Neuronal stem cell (in vitro differentiated cells): Measurements from ENCODE around the gene DNPEP.

Experiments
- DNase-seq: peaks from one replicate; pipeline ENCODE4 v3.0.0-alpha.2; 2013; ENCODE audit warnings: low spot score
- H2AFZ ChIP-seq: one replicate; pipeline ENCODE4 v1.6.1; 2013; ENCODE audit warnings: mild to moderate bottlenecking, low read length, inconsistent platforms
- H2AK5ac ChIP-seq: 2 replicates; pipeline ENCODE4 v1.6.1; 2013; ENCODE audit warnings: low read depth, mild to moderate bottlenecking, inconsistent platforms, low read length, moderate library complexity, mixed read lengths
- H2BK120ac ChIP-seq: 2 replicates; pipeline ENCODE4 v1.6.1; 2013; ENCODE audit warnings: low read depth, mild to moderate bottlenecking, inconsistent platforms, low read length, moderate library complexity, mixed read lengths
- H2BK12ac ChIP-seq: one replicate; pipeline ENCODE4 v1.6.1; 2013; ENCODE audit warnings: low read length, inconsistent platforms
- H2BK15ac ChIP-seq: 2 replicates; pipeline ENCODE4 v1.6.1; 2013; ENCODE audit warnings: mild to moderate bottlenecking, low read length, inconsistent platforms, mixed read lengths
- H2BK5ac ChIP-seq: one replicate; pipeline ENCODE4 v1.6.1; 2013; ENCODE audit warnings: inconsistent platforms, mild to moderate bottlenecking, low read length, moderate library complexity
- H3K14ac ChIP-seq: one replicate; pipeline ENCODE4 v1.6.1; 2013; ENCODE audit warnings: low read length, inconsistent platforms
- H3K18ac ChIP-seq: 2 replicates; pipeline ENCODE4 v1.6.1; 2013; ENCODE audit warnings: low read length, inconsistent platforms
- H3K23ac ChIP-seq: 2 replicates; pipeline ENCODE4 v1.6.1; 2013; ENCODE audit warnings: low read depth, mild to moderate bottlenecking, mixed read lengths, low read length, inconsistent platforms; ENCODE audit not compliant: poor library complexity
- H3K27ac ChIP-seq: replicated peaks from 3 replicates; pipeline ENCODE4 v1.5.1; 2013; ENCODE audit warnings: low read length, inconsistent platforms
- H3K27me3 ChIP-seq, 3 experiments: 2 replicates each; pipeline ENCODE4 v1.6.1; 2013; ENCODE audit warnings: low read length in 3 of 3, mild to moderate bottlenecking in 2 of 3, inconsistent platforms in 1 of 3, low read depth in 1 of 3, mixed read lengths in 1 of 3, moderate library complexity in 1 of 3; ENCODE audit not compliant: control insufficient read depth in 3 of 3, insufficient read depth in 3 of 3
- H3K36me3 ChIP-seq, 2 donors: replicated peaks in 1 of 2; 2 replicates each; pipeline ENCODE4 v1.6.1; 2013; ENCODE audit warnings: low read length in 2 of 2; ENCODE audit not compliant: control insufficient read depth in 2 of 2, insufficient read depth in 2 of 2
- H3K4ac ChIP-seq: 2 replicates; pipeline ENCODE4 v1.6.1; 2013; ENCODE audit warnings: inconsistent platforms, mild to moderate bottlenecking, low read length, moderate library complexity
- H3K4me1 ChIP-seq, 2 donors: 1 replicate in 1 of 2; 2 replicates in 1 of 2; pipeline ENCODE4 v1.6.1; 2013; ENCODE audit warnings: low read length in 2 of 2, low read depth in 1 of 2; ENCODE audit not compliant: control insufficient read depth in 2 of 2, insufficient read depth in 1 of 2
- H3K4me2 ChIP-seq: one replicate; pipeline ENCODE4 v1.6.1; 2013; ENCODE audit warnings: mild to moderate bottlenecking, low read length, inconsistent platforms; ENCODE audit not compliant: insufficient read depth, poor library complexity, severe bottlenecking
- H3K4me3 ChIP-seq, 2 donors: 2 replicates each; pipeline ENCODE4 v1.5.1; 2013; ENCODE audit warnings: low read length in 2 of 2, mild to moderate bottlenecking in 2 of 2, inconsistent platforms in 1 of 2, moderate library complexity in 1 of 2
- H3K79me1 ChIP-seq: one replicate; pipeline ENCODE4 v1.6.1; 2013; ENCODE audit warnings: low read depth, mild to moderate bottlenecking, inconsistent platforms, low read length, moderate library complexity
- H3K9ac ChIP-seq: one replicate; pipeline ENCODE4 v1.6.1; 2013; ENCODE audit warnings: mild to moderate bottlenecking, low read depth, low read length, inconsistent platforms; ENCODE audit not compliant: poor library complexity
- H3K9me3 ChIP-seq, 2 donors: replicated peaks in 1 of 2; 2 replicates each; pipeline versions ENCODE3 to v1.6.1; 2013; ENCODE audit warnings: low read length in 2 of 2, mild to moderate bottlenecking in 2 of 2, inconsistent platforms in 1 of 2, low read depth in 1 of 2, mixed read lengths in 1 of 2, moderate library complexity in 1 of 2; ENCODE audit not compliant: control insufficient read depth in 2 of 2, insufficient read depth in 1 of 2
- H4K8ac ChIP-seq: one replicate; pipeline ENCODE4 v1.6.1; 2013; ENCODE audit warnings: low read depth, mild to moderate bottlenecking, inconsistent platforms, low read length, moderate library complexity
- H4K91ac ChIP-seq: one replicate; pipeline ENCODE4 v1.6.1; 2013; ENCODE audit warnings: low read length, low read depth, mild to moderate bottlenecking, inconsistent platforms; ENCODE audit not compliant: poor library complexity
- WGBS, 2 donors: extraction: QIAGEN DNeasy Blood & Tissue Kit; methylation state at CpG; one replicate each; pipeline ENCODE4 v1.1.7; 2013; ENCODE audit warnings: missing lambda C conversion rate in 2 of 2, mixed read lengths in 1 of 2; ENCODE audit not compliant: insufficient read length in 2 of 2, insufficient replicate concordance in 1 of 2; ENCODE audit errors: extremely low coverage in 2 of 2; 5-methylcytosine and 5-hydroxymethylcytosine counted together

Gene DNPEP

GRCh38 chr2:219388121-219388906 lies 602 bp upstream of the DNPEP start:
- H2AFZ ChIP-seq, result peak overlapping the region; percentile 95
- peak overlapping the region; percentile 66 for H3K18ac ChIP-seq
- H4K91ac ChIP-seq, result no peak overlapping the region
- no peak overlapping the region for H2BK15ac ChIP-seq
- H3K23ac ChIP-seq, result peak overlapping the region; percentile 45
- no peak overlapping the region for H2BK12ac ChIP-seq
- H3K9ac ChIP-seq, result no peak overlapping the region
- H3K14ac ChIP-seq, result no peak overlapping the region
- DNase-seq, result peak; percentile 91
- no peaks in the 10 kb centered on the region for H3K9me3 ChIP-seq
- H3K4me1 ChIP-seq, result peaks cover 5 to 8% of the 10 kb centered on the region in 2 donors
- peak overlapping the region; percentile 69 for H3K4me2 ChIP-seq
- no peak overlapping the region for H3K4ac ChIP-seq
- no CpG with 5 or more reads among the region's 78 CpGs for WGBS, 2 donors
- no peaks in the 10 kb centered on the region for H3K79me1 ChIP-seq
- H3K27me3 ChIP-seq, result no peaks in the 10 kb centered on the region
- no peak overlapping the region for H2AK5ac ChIP-seq
- H2BK5ac ChIP-seq, result no peak overlapping the region
- H3K4me3 ChIP-seq, result peak overlapping the region; percentile 41 to 84
- H2BK120ac ChIP-seq, result no peak overlapping the region
- H4K8ac ChIP-seq, result no peak overlapping the region
- peak overlapping the region; percentile 17 for H3K27ac ChIP-seq
- H3K36me3 ChIP-seq, result peaks cover 12 to 30% of the 10 kb centered on the region in 2 donors

- no peak overlapping the region for H3K27ac ChIP-seq
- H2BK120ac ChIP-seq, result no peak overlapping the region
- H2BK12ac ChIP-seq, result no peak overlapping the region
These were observed 1.0 kb downstream of the DNPEP start for GRCh38 chr2:219386532-219387280.

DNA sequence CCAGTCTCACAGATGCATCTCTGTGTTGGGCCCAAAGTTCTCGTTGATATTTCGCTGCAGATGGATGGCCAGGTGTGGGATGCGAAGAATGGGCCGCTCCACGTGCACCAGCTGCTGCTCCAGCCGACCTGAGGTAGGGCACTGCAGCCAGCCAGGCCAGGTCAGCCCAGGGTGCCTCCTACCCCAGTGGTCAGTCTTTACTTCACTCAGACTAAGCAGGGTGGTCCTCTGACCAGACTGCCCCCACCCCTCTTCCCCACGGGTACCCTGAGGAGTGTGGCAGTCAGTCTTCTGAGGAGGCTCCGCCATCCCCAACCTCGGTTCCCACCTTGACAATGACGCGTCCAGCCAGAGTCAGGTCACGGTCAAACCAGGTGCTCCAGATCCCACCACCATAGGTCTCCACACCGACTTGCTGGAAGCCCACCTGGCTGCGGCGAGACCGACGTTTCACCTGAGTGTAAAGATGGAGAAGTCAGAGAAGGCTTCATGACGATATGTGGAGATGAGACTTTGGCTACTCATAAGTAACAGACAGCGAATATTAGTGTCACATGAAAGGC lies 1.7 kb downstream of the DNPEP start:
- Histone ChIP-seq H2BK120ac (no peak overlapping the region), H3K18ac (no peak overlapping the region), H3K23ac (no peak overlapping the region), H2BK5ac (no peak overlapping the region), H3K36me3 (peaks cover 15 to 51% of the 10 kb centered on the region in 2 donors), H3K4me3 (peak overlapping the region in 1 of 2 donors; percentile 91), H3K79me1 (no peaks in the 10 kb centered on the region), H3K27ac (no peak overlapping the region), H4K91ac (no peak overlapping the region), H3K14ac (no peak overlapping the region), H3K4me2 (no peak overlapping the region), H4K8ac (no peak overlapping the region), H3K9ac (peak overlapping the region; percentile 7), H3K4me1 (peaks cover 5 to 8% of the 10 kb centered on the region in 2 donors), H3K27me3 (no peaks in the 10 kb centered on the region), H2BK15ac (no peak overlapping the region), H3K4ac (no peak overlapping the region), H3K9me3 (no peaks in the 10 kb centered on the region), H2AFZ (no peak overlapping the region), H2BK12ac (no peak overlapping the region), H2AK5ac (no peak overlapping the region)
- no peak for DNase-seq
- WGBS, 2 donors, result no CpG with 5 or more reads among the region's 19 CpGs

More at GRCh38 chr2:219386532-219387280, 1.0 kb downstream of the DNPEP start:
- no peak overlapping the region for H3K23ac ChIP-seq
- peaks cover 15 to 45% of the 10 kb centered on the region in 2 donors for H3K36me3 ChIP-seq
- DNase-seq, result peak; percentile 15
- H3K4me2 ChIP-seq, result peak overlapping the region; percentile 77
- H2BK5ac ChIP-seq, result no peak overlapping the region
- H3K9me3 ChIP-seq, result no peaks in the 10 kb centered on the region
- WGBS, 2 donors, result no CpG with 5 or more reads among the region's 19 CpGs
- H3K4me1 ChIP-seq, result peaks cover 5 to 8% of the 10 kb centered on the region in 2 donors
- no peaks in the 10 kb centered on the region for H3K79me1 ChIP-seq
- H3K9ac ChIP-seq, result peak overlapping the region; percentile 84
- no peak overlapping the region for H3K14ac ChIP-seq
- no peak overlapping the region for H4K8ac ChIP-seq
- no peak overlapping the region for H2AK5ac ChIP-seq
- H2BK15ac ChIP-seq, result no peak overlapping the region
- H3K27me3 ChIP-seq, result no peaks in the 10 kb centered on the region
- peak overlapping the region; percentile 20 for H3K18ac ChIP-seq
- peak overlapping the region; percentile 97 for H2AFZ ChIP-seq
- no peak overlapping the region for H4K91ac ChIP-seq
- H3K4ac ChIP-seq, result no peak overlapping the region
- peak overlapping the region; percentile 88 to 91 for H3K4me3 ChIP-seq

- Histone ChIP-seq H3K14ac (no peak overlapping the region), H4K8ac (no peak overlapping the region), H2BK120ac (no peak overlapping the region), H3K4me2 (no peak overlapping the region), H3K36me3 (peaks cover 15 to 60% of the 10 kb centered on the region in 2 donors), H3K9me3 (no peaks in the 10 kb centered on the region), H3K9ac (no peak overlapping the region), H3K27me3 (no peaks in the 10 kb centered on the region), H2AK5ac (no peak overlapping the region), H3K27ac (no peak overlapping the region), H3K4ac (no peak overlapping the region), H3K4me1 (peaks cover 5 to 8% of the 10 kb centered on the region in 2 donors), H3K18ac (no peak overlapping the region), H3K79me1 (no peaks in the 10 kb centered on the region), H3K4me3 (no peak overlapping the region), H2BK12ac (no peak overlapping the region), H2BK5ac (no peak overlapping the region), H2AFZ (no peak overlapping the region), H4K91ac (no peak overlapping the region), H3K23ac (no peak overlapping the region), H2BK15ac (no peak overlapping the region)
- no CpG with 5 or more reads among the region's 2 CpGs for WGBS, 2 donors
- DNase-seq, result no peak
These were observed 2.9 kb downstream of the DNPEP start for GRCh38 chr2:219384859-219385258.
